GM19035 (cell line): ENCODE results near the gene DSPP.
"Not testable (repeated sequence)": the region's sequence is repeated elsewhere in the genome, so short reads cannot be mapped to it uniquely, and the experiment has no call there.

Experiments
- ATAC-seq: cut with Tn5 transposase; IDR thresholded peaks from one replicate; pipeline ENCODE4 v1.9.1; 2021; ENCODE audit not compliant: unreplicated experiment

DSPP gene

DNA sequence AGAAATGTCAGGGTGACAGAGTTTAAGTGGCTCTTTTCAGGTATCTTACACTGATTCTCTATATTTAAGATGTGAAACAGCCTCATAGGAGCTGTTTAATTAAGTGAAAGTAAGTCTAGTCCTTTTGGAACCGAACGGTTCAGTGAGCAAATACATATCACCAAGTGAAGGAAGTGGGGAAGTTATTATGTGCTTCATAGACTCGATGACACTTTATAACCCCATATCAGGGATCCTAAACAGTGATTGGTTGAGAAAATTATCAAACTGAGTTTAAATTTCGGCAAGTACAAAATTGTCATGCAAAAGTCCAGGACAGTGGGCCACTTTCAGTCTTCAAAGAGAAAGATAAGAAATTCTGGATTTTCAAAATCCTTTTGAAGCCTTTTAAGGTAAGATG lies at the start of gene DSPP:
Gene DSPP (plus strand): TSS at position 301 of the 400 bp plus-strand sequence. CDS start 2,380 bp downstream, outside the sequence.
- ATAC-seq: no peak

DNA sequence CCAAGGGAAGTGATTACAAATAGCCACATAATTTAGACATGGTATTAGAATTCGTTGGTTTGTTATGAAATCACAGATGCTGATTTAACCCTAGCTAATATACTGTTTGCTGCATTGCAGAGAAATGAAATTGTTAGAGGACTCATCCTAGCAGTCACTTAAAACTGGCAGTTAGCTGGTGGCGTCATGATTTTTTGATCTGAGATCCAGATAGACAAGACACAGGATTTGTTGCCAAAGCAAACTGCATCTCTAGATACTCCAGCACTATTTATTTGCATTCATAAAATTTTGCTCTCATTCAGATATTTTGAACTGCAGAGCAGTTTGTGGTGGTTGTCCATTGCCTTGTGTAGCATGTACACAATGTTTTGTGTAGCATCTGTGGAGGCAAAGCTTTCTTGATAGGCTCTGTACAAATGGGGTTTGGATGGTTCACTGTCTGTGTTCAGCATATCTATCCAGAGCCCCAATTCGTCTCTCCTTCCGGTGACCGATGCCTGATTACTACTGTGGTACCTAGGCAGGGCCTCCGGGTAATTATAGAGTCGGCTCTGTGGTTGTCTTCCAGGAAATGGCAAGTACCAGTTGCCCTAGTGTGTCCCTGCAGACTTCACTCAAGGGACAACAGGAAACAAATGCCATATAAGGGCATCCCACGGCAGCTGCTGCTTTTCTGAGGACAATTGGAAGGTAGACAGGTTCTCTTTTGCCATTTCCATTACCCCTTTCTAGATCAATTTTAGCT lies 49.1 kb upstream of the DSPP start:
- ATAC-seq: peak; percentile 99

DNA sequence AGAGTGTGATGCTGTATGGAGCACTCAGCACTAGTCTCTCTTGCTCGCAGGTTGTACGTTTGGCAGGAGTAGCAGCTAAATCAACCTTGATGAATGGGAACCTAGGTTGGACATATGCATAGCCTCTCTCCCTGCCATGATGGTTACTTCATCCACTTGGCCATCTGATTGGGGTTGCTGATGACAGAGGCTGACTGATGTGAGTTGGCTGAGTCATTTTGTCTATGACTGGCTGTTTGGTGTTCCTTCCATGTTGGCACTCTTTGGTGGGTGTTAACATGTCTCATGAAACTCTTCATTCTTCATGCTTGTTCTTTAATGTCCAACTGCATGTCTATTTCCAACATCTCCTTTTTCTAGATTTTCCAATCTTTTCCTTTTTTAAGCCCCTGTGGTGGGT lies 47.5 kb upstream of the DSPP start:
- ATAC-seq: no peak

DNA sequence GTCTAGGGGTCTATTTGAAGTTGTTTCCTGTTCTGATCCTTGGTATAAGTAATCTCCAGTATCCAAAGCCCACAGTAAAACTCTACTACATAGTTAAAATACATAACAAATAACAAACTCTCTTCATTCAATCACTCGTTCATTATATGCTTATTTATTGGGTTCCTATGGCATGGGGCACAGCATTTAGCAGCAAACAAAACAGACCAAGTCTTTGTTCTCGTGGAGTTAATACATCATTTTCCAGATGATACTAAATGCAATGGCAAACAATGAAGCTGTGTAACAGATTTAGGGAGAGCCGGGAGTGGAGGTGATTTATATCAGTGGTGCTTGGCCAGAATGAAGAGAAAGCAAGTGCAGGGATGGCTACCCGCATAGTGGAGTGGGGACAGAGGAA lies 42.6 kb upstream of the DSPP start:
- no peak for ATAC-seq

DNA sequence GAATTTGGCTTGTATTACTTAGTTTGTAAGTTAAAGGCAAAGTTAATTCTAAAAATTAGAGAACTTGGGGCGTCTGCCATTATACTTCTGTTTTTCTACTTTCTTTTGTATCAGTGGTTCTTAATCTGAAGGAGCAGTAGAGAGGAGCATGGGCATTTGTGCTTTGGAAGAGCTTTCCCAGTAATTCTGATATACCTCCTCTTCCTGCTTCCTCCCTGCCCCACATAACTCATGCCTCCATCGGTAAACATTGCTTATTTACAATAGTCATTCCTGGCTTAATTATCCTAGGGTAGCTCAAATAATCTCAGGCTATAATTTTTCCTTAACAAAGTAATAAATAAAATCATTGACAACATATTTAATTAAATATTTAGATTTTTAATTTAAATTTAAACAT lies 42.1 kb upstream of the DSPP start:
- ATAC-seq: no peak

DNA sequence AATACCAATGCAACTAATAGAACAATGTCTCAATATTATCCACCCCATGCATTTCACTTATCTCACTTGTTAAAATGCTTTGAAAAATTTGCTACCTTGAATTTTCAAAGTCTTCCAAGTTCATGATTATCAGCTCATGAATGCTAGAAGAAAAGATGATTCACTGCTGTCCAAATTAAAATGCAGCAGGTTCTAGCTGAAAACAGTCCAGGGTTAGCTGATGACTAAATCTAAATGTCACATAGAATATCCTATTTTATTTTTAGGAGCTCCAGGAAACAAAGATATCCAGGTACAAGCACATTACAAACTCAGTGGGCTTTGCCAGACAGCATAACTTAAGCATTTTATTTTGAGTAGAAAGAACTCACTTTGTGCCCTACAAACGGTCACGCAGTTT lies 41.1 kb upstream of the DSPP start:
- no peak for ATAC-seq

DNA sequence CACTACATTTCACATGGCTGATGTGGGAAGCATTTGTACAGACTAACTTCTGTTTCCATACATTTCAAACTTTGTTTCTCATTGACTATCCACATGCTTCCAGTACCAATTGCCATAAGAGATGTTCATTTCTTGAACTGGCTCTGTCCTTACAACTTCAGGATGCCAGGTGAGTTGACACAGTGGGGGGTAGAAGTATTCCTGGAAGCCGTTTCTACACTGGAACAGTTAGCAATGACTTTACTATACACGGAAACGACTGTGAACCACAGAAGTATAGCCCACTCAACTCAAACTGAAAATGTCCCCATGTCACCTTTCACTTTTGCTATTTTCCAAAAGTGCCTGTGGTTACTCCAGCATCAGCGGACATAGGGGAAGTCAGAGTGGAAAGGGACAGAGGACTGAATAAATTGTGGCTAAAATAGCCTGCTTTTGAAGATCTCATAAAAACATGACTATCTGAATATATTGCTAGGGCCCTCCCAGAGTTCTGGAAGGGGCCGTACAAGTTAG lies 38.0 kb upstream of the DSPP start:
- no peak for ATAC-seq

DNA sequence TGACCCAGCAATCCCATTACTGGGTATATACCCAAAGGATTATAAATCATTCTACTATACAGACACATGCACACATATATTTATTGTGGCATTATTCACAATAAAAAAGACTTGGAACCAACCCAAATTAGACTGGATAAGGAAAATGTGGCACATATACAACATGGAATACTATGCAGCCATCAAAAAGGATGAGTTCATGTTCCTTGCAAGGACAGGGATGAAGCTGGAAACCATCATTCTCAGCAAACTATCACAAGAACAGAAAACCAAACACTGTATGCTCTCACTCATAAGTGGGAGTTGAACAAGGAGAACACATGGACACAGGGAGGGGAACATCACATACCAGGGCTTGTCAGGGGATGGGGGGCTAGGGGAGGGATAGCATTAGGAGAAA lies 34.0 kb upstream of the DSPP start:
- not testable (repeated sequence) for ATAC-seq

DNA sequence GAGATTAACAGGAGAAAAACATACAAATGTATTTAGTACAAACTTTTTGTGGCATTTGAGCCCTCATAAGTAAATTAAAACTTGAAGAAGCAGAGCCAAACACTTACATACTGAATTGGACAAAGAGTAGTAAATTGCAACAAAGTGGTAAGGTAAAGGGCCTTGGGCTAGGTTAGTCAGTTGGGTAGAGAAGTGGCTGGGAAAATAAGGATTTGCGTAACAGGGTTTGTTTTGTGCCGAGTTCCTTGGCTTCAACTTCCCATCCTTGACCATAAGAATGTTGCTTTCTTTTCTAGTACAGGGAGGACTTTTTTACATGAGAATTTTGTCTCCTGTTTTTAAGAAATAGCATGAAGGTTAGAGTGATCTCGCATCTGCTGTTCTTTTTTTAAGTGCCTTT lies 33.3 kb upstream of the DSPP start:
- no peak for ATAC-seq

DNA sequence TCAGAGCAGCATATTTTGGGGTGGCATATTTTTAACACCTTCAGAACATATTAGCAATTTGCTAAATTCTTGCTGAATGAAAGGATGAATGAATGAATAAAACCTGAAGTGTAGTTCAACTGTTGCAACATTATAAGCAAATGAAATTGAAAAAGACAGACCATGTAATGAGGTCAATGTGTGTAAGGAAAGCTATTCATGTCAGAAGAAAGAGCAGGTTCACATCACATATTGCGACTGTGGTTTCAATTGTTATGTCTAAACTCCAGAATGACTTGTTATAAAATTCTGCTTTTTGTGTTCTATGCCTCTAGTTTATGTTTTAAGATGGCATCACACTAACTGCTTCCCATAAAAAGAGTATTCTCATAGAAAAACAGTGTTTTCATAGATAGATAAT lies 32.9 kb upstream of the DSPP start:
- no peak for ATAC-seq

DNA sequence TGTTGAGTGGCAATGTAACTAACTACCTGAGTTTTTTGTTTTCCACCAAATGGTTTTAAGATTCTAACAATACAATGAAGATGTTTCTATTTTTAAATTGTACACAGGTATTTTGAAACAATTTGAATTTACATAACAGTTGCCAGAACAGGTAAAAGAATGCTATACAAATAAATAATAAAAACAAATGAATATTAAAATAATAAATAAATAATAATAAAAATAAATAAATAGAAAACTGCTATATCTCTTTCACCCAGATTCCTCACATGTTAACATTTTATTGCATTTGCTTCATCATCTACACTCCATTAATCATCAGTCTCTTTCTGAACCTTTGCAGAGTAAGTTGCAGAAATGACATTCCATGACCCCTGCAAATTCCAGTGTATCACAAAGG lies 32.3 kb upstream of the DSPP start:
- ATAC-seq: no peak

DNA sequence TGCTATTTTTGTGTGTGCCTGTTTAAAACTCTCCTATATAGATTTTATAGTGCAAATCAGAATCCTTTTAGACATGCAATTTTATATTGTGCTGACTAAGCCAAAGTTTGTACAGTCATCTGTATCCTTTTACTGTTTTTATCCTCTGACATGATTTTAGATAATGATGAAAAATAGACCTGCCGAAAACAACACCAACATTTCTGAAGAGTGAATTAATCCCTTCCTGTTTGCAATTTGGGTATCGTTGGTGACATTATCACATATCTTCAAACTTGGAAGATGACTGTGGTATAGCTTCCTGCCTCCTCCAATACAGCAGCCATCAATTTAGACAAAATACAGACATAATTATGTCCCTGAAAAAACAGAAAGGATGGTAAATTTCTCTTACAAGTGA lies 28.9 kb upstream of the DSPP start:
- ATAC-seq: no peak

DNA sequence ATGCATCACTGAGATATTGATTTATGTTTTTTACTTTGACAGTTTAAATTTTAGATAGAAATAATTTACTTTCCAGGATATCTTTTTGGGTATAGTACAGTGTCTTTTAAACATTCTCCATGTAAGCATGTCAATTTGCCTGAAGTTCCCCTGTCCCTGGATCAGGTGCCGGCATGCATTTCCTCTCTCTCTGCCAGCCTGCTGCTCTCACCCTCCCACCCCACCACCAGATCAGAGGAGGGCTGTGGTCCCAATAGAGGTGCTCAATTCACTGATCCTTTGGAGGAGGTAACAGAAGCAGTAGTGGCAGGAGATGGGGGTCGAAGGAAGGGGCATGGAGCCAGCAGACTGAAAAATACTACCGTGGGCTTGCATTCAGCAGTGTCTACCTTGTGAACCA lies 28.3 kb upstream of the DSPP start:
- no peak for ATAC-seq

DNA sequence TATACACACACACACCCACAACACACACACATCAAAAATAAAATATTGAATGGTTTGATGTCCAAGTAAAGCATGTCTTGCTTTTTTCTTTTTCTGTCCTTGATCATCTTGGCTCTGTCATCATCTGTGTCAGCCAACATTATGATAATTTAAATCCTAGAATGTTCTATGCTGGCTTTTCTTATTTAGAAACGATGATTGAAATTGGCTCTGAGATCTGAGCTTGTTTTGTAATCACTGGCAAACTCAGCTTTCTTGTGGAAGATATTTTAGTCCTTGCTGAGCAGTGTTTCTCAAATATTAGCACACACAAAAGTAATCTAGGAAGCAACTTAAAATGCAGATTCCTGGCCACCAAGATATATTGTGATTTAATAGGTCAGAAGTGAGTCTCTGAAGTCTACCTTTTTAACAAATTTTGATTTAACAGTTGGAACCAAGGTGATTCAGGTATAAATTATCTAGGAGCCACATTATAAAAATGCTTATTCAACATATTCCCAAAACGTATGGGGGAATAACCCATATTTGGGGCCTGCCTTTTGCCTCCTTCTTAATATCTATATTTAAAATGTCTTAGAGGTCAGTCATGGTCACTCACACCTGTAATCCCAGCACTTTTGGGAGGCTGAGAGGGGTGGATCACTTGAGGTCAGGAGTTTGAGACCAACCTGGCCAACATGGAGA lies 24.0 kb upstream of the DSPP start:
- ATAC-seq: no peak

DNA sequence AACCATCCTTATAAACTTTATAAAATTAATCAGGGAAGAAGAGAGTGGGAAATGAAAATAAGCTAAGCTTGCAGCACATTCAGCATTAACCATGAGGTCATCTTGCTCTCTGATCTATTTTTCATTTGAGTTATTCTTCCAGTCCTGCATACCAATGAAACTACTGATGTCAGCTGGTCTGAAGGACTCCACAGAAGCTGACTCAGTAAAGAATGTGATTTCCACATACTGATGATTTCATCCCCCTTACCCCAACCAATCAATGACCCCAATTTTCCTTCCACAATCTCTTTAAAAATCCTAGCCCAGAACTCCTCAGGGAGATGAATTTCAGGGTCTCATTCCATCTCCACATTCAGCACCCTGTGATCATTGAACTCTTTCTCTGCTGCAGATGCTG lies 18.8 kb upstream of the DSPP start:
- no peak for ATAC-seq

DNA sequence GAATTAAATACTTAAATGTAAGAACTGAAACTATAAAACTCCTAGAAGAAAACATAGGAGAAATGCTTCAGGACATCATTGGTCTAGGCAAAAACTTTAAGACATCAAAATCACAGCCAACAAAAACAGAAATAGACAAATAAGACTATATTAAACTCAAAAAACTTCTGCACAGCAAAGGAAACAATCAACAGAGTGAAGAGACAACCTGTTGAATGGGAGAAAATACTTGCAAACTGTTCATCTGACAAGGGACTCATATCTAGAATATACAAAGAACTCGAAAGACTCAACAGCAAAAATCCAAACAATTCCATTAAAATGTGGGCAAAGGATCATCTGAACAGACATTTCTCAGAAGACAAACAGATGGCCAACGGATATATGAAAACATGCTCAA lies 16.2 kb upstream of the DSPP start:
- no peak for ATAC-seq

DNA sequence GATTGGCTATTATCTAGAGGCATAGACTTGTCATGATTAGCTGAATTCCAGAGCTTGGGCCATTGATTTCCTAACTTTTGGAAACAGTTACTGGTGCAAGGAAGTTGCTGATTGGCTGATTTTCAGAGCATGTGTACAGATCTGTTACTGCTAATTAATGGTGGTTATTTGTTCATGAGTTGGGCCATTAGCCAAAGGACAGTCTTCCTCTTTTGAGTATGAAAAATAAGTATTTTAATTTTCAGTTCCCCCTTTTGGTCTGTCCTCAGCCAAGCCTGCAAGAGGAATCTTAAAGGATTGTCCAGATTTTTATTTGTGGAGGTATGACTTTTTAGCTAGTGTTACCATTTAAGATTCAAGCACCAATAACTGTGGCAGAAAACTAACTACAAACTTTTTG lies 7.0 kb upstream of the DSPP start:
- ATAC-seq: no peak

DNA sequence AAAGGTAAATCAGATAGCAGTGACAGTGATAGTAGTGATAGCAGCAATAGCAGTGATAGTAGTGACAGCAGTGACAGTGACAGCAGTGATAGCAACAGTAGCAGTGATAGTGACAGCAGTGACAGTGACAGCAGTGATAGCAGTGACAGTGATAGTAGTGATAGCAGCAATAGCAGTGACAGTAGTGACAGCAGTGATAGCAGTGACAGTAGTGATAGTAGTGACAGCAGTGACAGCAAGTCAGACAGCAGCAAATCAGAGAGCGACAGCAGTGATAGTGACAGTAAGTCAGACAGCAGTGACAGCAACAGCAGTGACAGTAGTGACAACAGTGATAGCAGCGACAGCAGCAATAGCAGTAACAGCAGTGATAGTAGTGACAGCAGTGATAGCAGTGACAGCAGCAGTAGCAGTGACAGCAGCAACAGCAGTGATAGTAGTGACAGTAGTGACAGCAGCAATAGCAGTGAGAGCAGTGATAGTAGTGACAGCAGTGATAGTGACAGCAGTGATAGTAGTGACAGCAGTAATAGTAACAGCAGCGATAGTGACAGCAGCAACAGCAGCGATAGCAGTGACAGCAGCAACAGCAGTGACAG lies 6.1 kb downstream of the DSPP start:
- no peak for ATAC-seq

DNA sequence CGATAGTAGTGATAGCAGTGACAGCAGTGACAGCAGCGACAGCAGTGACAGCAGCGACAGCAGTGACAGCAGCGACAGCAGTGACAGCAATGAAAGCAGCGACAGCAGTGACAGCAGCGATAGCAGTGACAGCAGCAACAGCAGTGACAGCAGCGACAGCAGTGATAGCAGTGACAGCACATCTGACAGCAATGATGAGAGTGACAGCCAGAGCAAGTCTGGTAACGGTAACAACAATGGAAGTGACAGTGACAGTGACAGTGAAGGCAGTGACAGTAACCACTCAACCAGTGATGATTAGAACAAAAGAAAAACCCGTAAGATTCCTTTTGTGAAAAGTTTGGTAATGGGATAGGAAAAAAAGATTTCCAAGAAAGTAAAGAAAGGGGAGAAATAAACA lies 7.9 kb downstream of the DSPP start:
- no peak for ATAC-seq

DNA sequence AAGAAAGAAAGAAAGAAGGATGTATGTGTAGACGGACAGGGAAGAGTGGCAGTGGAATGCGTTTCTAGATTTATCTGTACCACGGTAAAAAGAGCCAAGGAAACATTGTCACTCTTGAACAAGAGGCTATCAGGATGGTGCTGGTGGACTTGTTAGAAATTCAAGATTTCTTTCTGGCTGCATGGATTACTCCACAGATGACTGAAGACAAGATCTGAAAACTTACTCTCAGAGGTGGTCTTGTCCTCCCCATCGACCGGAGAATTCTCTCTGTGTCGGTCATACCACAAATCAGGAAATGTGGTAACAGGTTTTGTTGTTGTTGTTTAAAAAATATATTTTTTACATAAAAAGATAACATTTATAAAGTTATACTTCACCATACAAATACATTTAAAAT lies 11.8 kb downstream of the DSPP start:
- no peak for ATAC-seq

DNA sequence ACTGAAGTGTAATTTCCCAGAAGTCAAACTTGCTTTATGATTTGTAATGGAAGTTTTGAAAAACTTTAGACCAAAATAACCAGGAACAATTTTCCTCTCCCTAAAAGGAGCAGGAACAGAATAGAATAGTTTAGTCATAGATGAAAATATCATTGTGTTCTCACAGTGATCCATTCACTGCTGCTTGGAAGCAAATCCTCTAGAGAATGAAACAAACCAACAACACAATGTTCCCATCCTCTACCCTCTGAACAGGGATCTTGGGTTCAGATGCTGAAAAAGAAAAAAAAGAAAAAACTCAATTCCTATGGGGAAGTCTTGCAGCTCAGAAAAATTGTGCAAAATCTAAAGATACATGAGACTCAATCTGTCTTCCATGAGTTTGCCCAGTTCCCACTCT lies 12.2 kb downstream of the DSPP start:
- ATAC-seq: no peak

DNA sequence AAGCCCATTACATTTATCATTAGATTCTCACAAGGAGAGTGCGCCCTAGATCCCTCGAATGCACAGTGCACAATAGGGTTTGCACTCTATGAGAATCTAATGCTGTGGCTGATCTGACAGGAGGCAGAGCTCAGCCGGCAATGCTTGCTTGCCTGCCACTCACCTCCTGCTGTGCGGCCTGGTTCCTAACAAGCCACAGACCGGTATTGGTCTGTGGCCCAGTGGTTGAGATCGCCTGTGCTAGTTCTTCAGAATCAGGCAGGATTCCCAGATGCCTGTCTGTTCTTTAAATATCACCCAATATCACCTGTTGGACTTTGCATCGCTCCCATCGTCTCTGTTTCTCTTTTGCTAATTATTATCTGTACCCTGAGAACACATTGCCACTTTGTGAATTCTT lies 14.0 kb downstream of the DSPP start:
- ATAC-seq: no peak
